Measurements from ENCODE around the gene ASXL2. TPM values are rescaled to one million over a fixed set of nuclear protein-coding genes. Genes with fewer than 3 reads are reported as not detected.

The ASXL2 gene
- total RNA-seq, 1 experiment from 2014 or later = 32.7 TPM

GRCh38 chr2:25788457-25788856, 89.8 kb downstream of the ASXL2 start:
- no peaks in the 10 kb centered on the region for H3K9me3 ChIP-seq (ENCODE audit: control insufficient read depth, low read depth, low read length)
- DNase-seq = no peak
- H3T11ph ChIP-seq (ENCODE audit: low read length) = no peak overlapping the region
- H2BK15ac ChIP-seq (ENCODE audit: low read depth, low read length) = no peak overlapping the region
- H3K9me3 Mint-ChIP-seq = no peaks in the 10 kb centered on the region
- no peak overlapping the region for H2BK20ac ChIP-seq (ENCODE audit: low read depth, low read length, poor library complexity, severe bottlenecking)
- TF ChIP-seq, protein P1, sequence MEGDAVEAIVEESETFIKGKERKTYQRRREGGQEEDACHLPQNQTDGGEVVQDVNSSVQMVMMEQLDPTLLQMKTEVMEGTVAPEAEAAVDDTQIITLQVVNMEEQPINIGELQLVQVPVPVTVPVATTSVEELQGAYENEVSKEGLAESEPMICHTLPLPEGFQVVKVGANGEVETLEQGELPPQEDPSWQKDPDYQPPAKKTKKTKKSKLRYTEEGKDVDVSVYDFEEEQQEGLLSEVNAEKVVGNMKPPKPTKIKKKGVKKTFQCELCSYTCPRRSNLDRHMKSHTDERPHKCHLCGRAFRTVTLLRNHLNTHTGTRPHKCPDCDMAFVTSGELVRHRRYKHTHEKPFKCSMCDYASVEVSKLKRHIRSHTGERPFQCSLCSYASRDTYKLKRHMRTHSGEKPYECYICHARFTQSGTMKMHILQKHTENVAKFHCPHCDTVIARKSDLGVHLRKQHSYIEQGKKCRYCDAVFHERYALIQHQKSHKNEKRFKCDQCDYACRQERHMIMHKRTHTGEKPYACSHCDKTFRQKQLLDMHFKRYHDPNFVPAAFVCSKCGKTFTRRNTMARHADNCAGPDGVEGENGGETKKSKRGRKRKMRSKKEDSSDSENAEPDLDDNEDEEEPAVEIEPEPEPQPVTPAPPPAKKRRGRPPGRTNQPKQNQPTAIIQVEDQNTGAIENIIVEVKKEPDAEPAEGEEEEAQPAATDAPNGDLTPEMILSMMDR (conservative IDR thresholded peaks at IDR 0.05) = no peak
- H4K8ac ChIP-seq (replicated peaks; ENCODE audit: insufficient read length, low read depth, low read length) = no peak overlapping the region
- H3K36me3 Mint-ChIP-seq (ENCODE audit: insufficient read depth in 1 of 3, low read depth in 3 of 3) = peaks cover 2 to 22% (median 7%) of the 10 kb centered on the region in 3 experiments; a peak in 4 of 7 replicates
- no peak overlapping the region for H4K5ac ChIP-seq (ENCODE audit: insufficient read length, low read depth, low read length)
- no peaks in the 10 kb centered on the region for H3K79me2 ChIP-seq (ENCODE audit: insufficient read depth, low read length)
- no peaks in the 10 kb centered on the region for H3K4me1 ChIP-seq (ENCODE audit: insufficient read depth, low read length)
- H3K9ac ChIP-seq (ENCODE audit: extremely low read depth, insufficient read length, low read length) = no peak overlapping the region
- no peak overlapping the region for H2AFZ ChIP-seq (ENCODE audit: low read length)
- H4K91ac ChIP-seq (ENCODE audit: insufficient read length, low read depth, low read length) = no peak overlapping the region
- H3K18ac ChIP-seq (ENCODE audit: insufficient read length, low read depth, low read length) = no peak overlapping the region
- H3K79me1 ChIP-seq (ENCODE audit: insufficient read depth, low read depth, low read length, poor library complexity, severe bottlenecking) = peaks cover 4% of the 10 kb centered on the region
- H2BK12ac ChIP-seq (ENCODE audit: insufficient read length, low read depth, low read length) = no peak overlapping the region
- no peaks in the 10 kb centered on the region for H4K20me1 ChIP-seq (ENCODE audit: control insufficient read depth, insufficient read depth, insufficient read length)
- H3K23me2 ChIP-seq (ENCODE audit: insufficient read length, low read depth, low read length, poor library complexity, severe bottlenecking) = no peaks in the 10 kb centered on the region
- no peak overlapping the region for H3K4me3 Mint-ChIP-seq
- no peak overlapping the region for H3K27ac Mint-ChIP-seq
- no peak overlapping the region for H2BK120ac ChIP-seq (ENCODE audit: low read depth, low read length, poor library complexity, severe bottlenecking)
- no peak overlapping the region for H3K27ac ChIP-seq (ENCODE audit: insufficient read length, low read depth, low read length)
- H3K27me3 ChIP-seq (ENCODE audit: insufficient read depth, low read length) = no peaks in the 10 kb centered on the region
- no peak overlapping the region for H3K4ac ChIP-seq (ENCODE audit: low read depth, low read length)
- no peak overlapping the region for H3K23ac ChIP-seq (ENCODE audit: insufficient read length, low read depth, low read length)
- H2AK5ac ChIP-seq (ENCODE audit: insufficient read length, low read length) = no peak overlapping the region
- no CpG with 5 or more reads among the region's 3 CpGs for WGBS (ENCODE audit: extremely low coverage, insufficient read length, low lambda C conversion rate)
- no peak overlapping the region for H3K4me2 ChIP-seq (ENCODE audit: insufficient read depth, insufficient read length, low read length)
- no peak overlapping the region for H2BK5ac ChIP-seq (ENCODE audit: insufficient read length, low read length)
- no peaks in the 10 kb centered on the region for H3K4me1 Mint-ChIP-seq
- H3K27me3 Mint-ChIP-seq (ENCODE audit: low read depth) = no peaks in the 10 kb centered on the region
- H3K14ac ChIP-seq (ENCODE audit: insufficient read depth, low read length) = no peak overlapping the region
- H3K56ac ChIP-seq (ENCODE audit: insufficient read length, low read depth, low read length) = no peak overlapping the region
